Stimulated activated CD4-positive, alpha-beta T cell treated with anti-CD3 and anti-CD28 coated beads, Interleukin-4, amount 100 ng/mL, for 48 hours (primary cell): ENCODE results near the gene EHMT1.

Experiments used
- DNase-seq, 2 donors: peaks; one replicate each; pipeline ENCODE4 v3.0.0-alpha.2; 2020; ENCODE audit warnings: low read depth in 2 of 2

The EHMT1 gene

DNA sequence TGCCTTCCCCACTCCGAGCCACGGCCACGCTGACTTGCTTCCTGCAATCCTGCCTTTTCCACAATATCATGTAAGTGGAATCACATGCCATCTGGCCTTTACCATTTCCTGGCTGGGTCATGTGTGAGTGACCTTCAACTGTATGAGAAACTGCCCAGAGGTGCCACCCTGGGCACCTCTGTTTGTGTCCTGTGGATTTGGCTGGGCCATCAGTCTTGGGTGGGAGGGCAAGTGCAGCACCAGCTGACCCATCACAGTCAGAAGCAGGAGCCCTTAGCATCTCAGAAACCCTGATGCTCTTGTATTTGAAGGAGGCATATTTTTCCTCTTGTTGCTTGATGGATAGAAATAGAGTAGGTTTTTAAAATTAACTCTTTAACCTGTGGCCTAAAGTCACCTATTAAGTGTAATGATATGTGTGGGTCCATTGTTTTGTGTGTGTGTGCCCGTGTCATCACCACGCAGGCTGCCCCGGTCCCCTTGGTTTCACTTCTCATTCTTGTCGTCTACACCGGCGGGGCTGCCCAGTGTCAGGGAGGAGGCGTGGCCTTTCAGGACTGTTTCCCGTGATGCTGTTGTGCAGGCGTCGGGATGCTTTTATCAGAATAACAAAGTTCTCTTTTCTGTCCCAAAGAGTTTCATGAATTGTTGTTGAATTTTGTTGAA is 206.7 kb downstream of the EHMT1 start:
- no peak for DNase-seq

DNA sequence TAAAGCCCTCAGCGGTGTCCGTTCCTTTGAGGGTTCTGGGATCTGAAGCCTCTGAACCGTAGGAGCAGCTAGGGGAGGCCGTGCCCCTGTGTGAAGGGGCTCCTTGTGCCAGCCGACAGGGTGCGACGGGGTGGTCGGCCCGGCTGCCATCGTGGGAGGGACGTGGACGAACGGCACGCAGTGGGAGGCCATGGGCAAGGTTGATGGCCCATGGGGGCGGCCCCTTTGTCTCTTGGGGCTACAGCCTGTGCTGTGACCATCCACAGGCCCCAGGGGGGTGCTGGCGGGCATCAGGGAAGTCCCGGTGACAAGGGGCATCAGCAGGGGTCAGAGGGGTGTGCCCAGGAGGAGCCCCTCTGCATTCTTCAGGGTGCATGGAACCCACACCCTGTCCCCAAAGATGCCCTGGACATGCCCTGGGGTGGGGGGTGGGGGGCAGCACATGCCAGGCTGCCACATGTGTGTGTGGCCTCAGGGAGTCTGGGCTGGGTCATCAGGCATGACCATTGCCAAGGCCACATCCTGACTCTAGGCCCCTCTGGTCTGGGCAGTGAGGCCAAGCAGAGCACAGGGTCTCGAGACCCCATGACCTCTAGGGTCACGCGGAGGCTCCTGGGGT is 209.2 kb downstream of the EHMT1 start:
- DNase-seq = no peak

- DNase-seq = no peak
Observed at GRCh38 chr9:137828527-137829259, 209.9 kb downstream of the EHMT1 start.

- DNase-seq = no peak
Observed at GRCh38 chr9:137829260-137829996, 210.6 kb downstream of the EHMT1 start.

DNA sequence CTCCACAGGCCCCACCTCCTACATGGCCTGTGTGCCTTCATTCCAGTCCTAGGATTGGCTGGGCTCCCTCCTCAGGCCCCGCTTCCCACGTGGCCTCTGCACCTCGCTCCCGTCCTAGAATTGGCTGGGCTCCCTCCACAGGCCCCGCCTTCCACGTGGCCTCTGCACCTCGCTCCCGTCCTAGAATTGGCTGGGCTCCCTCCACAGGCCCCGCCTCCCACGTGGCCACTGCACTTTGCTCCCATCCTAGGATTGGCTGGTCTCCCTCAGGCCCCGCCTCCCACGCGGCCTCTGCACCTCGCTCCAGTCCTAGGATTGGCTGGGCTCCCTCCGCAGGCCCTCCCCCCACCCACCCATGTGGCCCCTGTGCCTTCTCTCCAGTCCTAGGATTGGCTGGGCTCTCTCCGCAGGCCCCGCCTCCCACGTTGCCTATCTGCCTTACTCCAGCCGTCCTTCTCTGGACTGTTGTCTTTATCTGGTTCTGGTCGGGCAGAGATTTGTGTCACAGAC is 213.4 kb downstream of the EHMT1 start:
- DNase-seq = no peak

DNA sequence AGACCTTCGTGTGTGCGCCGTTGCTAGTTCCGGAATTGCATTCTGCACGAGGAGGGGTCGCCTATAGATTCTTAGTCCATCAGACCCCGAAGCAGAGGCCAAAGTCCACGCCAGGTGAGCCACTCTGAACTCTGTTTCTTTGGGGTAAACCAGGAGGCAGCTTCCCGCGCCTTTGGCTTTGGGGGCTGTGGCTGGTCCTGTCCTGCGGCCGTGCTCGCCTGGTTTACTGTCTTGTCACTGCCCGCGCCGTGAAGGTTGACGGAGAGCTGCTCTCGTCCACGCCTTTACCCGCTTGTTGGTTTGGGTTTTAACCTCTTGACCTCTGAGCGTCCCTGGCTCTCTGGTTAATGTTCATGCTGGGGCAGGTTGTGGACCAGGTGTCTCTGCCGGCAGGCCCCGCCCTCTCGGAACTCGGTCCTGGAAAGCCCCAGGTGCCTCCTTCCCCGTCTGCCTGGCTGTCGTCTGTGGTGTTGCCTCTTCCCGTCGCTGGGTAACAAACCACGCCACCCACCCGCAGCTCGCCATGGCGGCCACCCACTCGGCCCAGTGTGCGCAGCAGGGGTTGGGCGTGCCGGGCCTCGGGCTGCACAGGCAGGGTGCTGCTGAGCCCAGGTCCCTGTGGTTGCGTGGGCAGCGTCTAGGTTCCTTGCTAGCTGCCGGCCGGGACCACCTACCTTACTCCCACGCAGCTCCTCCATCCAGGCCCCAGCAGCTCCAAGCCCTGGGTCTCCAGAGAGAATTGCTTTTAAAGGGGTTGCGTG is 214.2 kb downstream of the EHMT1 start:
- no peak for DNase-seq

GRCh38 chr9:137833721-137834613 is 215.2 kb downstream of the EHMT1 start:
- no peak for DNase-seq

GRCh38 chr9:137834846-137835546 is 216.2 kb downstream of the EHMT1 start:
- no peak for DNase-seq

GRCh38 chr9:137836151-137836830 is 217.5 kb downstream of the EHMT1 start:
- no peak for DNase-seq

- no peak for DNase-seq
Observed at GRCh38 chr9:137836831-137837241, 218.0 kb downstream of the EHMT1 start.

- DNase-seq = no peak
Observed at GRCh38 chr9:137837345-137838278, 218.8 kb downstream of the EHMT1 start.

DNA sequence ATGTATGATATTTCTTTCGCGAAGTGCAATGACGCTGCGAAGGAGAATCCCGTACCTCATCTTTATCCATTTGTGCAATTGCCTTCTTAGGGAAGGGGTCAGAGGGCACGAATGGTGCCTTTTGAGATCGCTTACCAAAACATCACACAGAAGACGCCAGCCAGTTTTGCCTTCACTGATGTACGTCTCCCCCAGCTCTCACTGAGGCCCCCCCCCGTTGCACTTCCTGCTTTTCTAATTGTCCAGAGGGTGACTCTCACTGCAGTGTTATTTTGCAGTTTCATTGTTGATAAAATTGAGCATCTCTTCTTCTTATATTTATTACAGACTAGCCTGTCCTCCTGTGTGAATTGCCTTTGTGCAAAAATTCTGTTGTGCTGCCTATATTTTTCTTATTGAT is 219.8 kb downstream of the EHMT1 start:
- DNase-seq = no peak

DNA sequence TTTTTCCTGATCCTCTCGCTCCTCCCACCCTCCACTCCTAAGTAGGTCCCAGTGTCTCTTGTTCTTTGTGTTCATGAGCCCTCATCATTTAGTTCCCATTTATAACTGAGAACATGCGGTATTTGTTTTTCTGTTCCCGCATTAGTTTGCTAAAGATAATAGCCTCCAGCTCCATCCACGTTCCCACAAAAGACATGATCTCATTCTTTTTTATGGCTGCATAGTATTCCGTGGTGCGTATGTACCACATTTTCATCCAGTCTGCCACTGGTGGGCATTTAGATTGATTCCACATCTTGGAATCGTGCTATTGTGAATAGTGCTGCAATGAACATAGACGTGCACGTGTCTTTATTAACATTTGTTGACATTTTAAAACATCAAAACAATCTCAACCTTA is 224.6 kb downstream of the EHMT1 start:
- no peak for DNase-seq

GRCh38 chr9:137851516-137852267 is 232.9 kb downstream of the EHMT1 start:
- DNase-seq = no peak

GRCh38 chr9:137853392-137853995 is 234.7 kb downstream of the EHMT1 start:
- no peak for DNase-seq

DNA sequence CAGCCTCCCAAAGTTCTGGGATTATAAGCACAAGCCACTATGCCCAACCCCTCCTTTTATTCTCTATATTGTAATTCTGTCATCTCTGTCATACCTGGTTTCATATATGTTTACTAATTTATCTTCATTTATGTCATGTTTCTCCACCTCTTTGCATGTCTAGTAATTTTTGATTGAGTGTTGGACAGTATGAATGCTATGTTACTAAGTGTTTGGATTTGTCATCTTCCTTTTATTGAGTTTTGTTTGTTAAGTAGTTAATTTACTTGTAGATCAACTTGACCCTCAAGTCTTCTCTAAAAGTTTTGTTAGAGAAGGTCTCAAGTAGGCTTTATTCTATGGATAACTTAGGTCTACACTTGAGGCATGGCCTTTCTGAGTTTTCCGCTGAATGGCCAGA is 241.6 kb downstream of the EHMT1 start:
- DNase-seq = no peak
